ENCODE results near the gene SH3BP2.

DNA sequence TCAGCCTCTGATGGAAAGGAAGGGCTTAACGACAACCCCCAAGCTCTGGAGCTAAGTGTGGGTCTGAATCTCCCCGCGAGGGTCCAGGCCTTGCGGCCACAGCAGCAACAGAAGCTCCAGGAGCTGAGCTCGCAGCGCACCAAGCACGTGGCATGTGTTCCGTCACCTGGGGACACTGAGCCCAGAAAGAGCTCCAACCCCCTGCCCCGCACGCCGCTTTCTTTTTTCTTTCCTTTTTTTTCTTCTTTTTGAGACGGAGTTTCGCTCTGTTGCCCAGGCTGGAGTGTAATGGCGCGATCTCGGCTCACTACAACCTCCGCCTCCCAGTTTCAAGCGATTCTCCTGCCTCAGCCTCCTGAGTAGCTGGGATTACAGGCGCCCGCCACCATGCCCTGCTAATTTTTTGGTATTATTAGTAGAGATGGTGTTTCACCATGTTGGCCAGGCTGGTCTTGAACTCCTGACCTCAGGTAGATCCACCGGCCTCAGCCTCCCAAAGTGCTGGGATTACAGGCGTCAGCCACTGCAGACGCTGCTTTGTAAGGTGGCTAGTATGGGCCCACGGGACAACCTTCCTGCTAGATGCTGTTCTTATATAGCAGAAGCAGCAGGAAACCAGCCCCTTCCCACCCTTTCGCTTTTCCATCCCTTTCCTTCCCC lies 36.1 kb upstream of the SH3BP2 start:
- TF ChIP-seq POLR2AphosphoS5 (IDR thresholded peaks at IDR 0.05; ENCODE audit: low read depth, low read length) (no peak), FOXP2 (optimal IDR thresholded peaks at IDR 0.05; ENCODE audit: borderline replicate concordance, extremely low read depth, extremely low read length, insufficient read depth) (no peak), TAF1 (IDR thresholded peaks at IDR 0.05; ENCODE audit: borderline replicate concordance, insufficient read depth, low read length) (no peak), SIN3A (IDR thresholded peaks at IDR 0.05; ENCODE audit: borderline replicate concordance, insufficient read depth, low read length) (no peak)
- TF ChIP-seq, protein P1, sequence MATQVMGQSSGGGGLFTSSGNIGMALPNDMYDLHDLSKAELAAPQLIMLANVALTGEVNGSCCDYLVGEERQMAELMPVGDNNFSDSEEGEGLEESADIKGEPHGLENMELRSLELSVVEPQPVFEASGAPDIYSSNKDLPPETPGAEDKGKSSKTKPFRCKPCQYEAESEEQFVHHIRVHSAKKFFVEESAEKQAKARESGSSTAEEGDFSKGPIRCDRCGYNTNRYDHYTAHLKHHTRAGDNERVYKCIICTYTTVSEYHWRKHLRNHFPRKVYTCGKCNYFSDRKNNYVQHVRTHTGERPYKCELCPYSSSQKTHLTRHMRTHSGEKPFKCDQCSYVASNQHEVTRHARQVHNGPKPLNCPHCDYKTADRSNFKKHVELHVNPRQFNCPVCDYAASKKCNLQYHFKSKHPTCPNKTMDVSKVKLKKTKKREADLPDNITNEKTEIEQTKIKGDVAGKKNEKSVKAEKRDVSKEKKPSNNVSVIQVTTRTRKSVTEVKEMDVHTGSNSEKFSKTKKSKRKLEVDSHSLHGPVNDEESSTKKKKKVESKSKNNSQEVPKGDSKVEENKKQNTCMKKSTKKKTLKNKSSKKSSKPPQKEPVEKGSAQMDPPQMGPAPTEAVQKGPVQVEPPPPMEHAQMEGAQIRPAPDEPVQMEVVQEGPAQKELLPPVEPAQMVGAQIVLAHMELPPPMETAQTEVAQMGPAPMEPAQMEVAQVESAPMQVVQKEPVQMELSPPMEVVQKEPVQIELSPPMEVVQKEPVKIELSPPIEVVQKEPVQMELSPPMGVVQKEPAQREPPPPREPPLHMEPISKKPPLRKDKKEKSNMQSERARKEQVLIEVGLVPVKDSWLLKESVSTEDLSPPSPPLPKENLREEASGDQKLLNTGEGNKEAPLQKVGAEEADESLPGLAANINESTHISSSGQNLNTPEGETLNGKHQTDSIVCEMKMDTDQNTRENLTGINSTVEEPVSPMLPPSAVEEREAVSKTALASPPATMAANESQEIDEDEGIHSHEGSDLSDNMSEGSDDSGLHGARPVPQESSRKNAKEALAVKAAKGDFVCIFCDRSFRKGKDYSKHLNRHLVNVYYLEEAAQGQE (IDR thresholded peaks at IDR 0.05; ENCODE audit: insufficient read depth in 1 of 2, low read depth in 2 of 2, low read length in 2 of 2): no peak

All from PFSK-1 (cell line).